CD4-positive, alpha-beta T cell treated with Interleukin-6 for 4 hours (primary cell): ENCODE results near the gene ATP1B2.

Experiments
- DNase-seq: peaks from one replicate; pipeline ENCODE4 v3.0.0-alpha.2; 2020; ENCODE audit warnings: mixed read lengths

The ATP1B2 gene

GRCh38 chr17:7686222-7687071 lies 35.7 kb downstream of the ATP1B2 start:
- peak; percentile 81 for DNase-seq

GRCh38 chr17:7687072-7687907 lies 36.6 kb downstream of the ATP1B2 start, which contains the start of gene TP53:
Gene TP53, minus strand, starts transcription at chr17:7687490. Its CDS starts 10,896 bp downstream, at chr17:7676594.
- DNase-seq: peak; percentile 88

GRCh38 chr17:7687908-7688807 lies 37.4 kb downstream of the ATP1B2 start, which contains the start of gene WRAP53:
Gene WRAP53, plus strand, starts transcription at chr17:7688477. Its CDS starts 172 bp downstream, at chr17:7688649.
- peak; percentile 96 for DNase-seq

GRCh38 chr17:7688808-7689316 lies 38.1 kb downstream of the ATP1B2 start:
- no peak for DNase-seq

DNA sequence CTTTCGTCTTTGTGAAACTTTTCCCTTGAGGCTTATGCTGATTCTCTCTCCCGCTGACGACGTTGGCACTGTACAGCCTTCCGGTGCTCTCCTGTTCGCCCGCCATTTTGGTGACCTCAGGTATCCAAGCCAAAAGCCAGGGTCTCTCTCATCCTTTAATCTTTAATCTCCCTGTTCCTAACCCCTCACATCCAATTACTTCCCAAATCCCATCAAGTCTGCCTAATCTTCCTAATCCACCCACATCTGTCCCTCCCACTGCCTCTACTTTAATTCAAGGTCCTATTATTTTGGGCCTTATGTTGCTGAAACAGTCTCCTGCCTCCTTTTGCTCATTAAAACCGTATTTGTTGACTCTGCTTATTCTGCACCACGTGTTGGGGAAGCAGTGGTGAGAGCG lies 44.9 kb downstream of the ATP1B2 start:
- no peak for DNase-seq

DNA sequence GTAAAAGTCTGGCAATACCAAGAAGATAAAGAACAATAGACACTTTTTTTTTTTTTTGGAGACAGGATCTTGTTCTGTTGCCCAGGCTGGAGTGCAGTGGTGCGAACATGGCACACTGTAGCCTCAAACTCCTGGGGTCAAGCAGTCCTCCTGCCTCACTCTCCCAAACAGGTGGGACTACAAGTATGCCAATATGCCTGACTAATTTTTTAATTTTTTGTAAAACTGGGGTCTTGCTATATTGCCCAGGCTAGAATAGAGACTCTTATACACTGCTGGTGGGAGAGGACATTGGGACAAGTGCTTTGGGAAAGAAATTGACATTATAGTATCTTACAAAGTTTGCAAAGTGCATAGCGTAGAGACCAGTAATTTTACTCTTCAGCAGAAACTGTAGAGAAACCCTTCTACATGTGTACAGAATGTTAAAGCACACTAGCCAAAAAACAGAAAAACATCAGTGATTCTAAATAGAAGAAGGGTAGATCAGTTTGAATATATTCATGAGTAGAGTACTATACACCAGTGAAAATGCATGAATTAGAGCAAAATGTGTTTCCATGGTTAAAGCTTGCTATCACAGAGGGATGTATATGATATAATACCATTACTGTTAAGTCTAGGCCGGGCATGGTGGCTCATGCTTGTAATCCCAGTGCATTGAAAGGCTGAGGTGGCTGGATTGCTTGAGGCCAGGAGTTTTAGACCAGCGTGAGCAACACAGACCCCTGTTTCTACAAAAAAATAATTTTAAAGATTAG lies 47.3 kb downstream of the ATP1B2 start:
- no peak for DNase-seq

GRCh38 chr17:7700510-7700909 lies 49.8 kb downstream of the ATP1B2 start:
- no peak for DNase-seq

DNA sequence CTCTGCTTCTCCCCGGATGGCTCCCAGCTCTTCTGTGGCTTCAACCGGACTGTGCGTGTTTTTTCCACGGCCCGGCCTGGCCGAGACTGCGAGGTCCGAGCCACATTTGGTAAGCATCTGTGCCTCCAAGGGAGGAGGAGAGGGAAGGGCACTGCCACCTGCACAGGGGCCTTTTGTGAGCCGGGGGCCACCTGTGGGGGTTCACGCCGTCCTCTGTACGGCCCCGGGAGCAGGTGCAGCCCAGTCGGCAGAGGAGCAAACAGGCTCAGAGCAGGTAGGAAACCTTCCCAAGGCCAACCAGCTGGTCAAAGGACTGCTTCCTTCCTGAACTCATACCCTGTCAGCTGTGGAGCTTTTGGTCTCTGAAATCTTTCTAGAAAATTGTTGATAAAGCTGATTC lies 51.0 kb downstream of the ATP1B2 start:
- DNase-seq: no peak

GRCh38 chr17:7702776-7703175 lies 52.0 kb downstream of the ATP1B2 start:
- no peak for DNase-seq

GRCh38 chr17:7703584-7704479 lies 53.1 kb downstream of the ATP1B2 start:
- no peak for DNase-seq

GRCh38 chr17:7704601-7705268 lies 54.0 kb downstream of the ATP1B2 start, which contains the start of gene EFNB3:
Gene EFNB3, plus strand, starts transcription at chr17:7705202. Its CDS starts 397 bp downstream, at chr17:7705599.
- peak; percentile 8 for DNase-seq

DNA sequence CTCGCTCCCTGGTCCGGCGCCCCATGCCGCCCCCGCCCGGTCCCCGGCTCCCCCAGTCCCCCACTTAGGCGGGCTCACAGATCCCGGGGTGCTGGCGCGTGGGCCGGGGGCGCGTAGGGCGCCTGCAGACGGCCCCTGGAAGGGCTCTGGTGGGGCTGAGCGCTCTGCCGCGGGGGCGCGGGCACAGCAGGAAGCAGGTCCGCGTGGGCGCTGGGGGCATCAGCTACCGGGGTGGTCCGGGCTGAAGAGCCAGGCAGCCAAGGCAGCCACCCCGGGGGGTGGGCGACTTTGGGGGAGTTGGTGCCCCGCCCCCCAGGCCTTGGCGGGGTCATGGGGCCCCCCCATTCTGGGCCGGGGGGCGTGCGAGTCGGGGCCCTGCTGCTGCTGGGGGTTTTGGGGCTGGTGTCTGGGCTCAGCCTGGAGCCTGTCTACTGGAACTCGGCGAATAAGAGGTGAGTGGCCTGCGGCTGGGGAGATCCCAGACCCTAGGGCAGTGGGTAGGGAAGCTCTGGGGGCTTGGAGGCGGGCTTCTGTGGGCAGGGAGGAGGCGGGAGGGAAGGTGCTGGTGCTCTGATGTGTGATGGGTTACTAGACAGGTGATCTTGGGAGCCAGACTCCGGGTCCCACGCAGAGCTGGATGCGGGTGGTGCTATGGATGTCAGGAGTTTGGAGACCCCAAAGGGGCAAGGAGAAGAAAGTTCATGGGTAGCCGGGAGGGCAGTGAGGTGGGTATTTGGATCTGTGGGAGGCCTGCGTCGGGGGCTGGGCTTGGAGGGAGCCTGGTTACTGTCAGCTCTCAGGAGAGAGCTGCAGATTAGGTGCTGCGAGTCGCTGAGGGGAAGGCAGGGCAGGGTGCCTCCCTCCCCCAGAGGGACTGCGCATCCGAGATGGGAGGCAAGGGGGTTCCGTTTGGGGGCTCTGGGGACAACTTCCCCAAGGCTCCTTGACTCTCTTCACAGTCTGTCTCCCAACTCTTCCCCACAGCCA lies 54.8 kb downstream of the ATP1B2 start:
- DNase-seq: no peak

DNA sequence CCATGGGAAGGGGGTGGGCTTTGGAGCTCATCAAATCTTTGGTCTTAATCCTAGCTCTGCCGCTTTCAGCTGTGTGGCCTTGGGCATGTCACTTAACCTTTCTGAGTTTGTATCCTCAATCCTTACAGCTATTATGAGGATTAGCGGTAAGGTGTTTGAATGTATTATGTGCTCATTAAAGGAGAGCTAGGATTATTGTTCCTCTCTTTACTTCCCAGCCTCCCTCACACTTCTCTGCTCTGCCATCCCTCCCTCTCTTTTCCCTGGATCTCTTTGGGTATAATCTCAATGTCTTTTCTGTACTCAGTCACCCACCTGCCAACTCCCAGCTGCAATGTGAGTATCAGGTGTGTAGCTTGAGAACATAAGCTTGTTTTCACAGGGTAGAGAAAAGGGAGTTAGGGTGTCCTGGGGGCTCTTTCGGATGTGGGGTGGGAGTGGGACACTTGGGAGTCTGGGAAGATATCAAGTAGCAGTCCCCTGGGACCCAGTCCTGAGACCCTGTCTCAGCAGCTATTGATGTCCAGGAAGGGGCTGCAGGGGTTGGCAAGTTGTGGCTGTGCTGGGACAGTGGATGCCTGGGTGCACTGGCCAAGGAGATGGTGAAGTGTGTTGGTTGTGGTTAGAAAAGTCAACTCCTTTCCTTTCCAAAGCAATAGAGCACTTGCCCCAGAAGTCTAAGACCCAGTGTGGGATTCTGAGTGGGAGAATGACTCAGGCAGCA lies 56.1 kb downstream of the ATP1B2 start:
- DNase-seq: no peak
